Right atrium auricular region (tissue), 2 donors: ENCODE measurements around the gene ASB5. TPM values are rescaled to one million over a fixed set of nuclear protein-coding genes. Genes with fewer than 3 reads are reported as not detected.

ENCODE experiments used
- DNase-seq: peaks from one replicate; pipeline ENCODE4 v3.0.0-alpha.2; 2019; ENCODE audit warnings: low spot score
- H3K27ac ChIP-seq, 2 donors: fragments of 200-600 bp; sonication (generic); 1 replicate in 1 of 2; 2 replicates in 1 of 2; pipeline ENCODE4 v1.5.1; 2016 to 2019
- H3K27me3 ChIP-seq, 2 donors: fragments of 200-600 bp; sonication (generic); one replicate each; pipeline versions ENCODE4 v1.5.1 to v1.6.0; 2017 to 2019
- H3K36me3 ChIP-seq: fragments of 200-600 bp; sonication (generic); one replicate; pipeline ENCODE4 v1.5.1; 2016
- H3K4me1 ChIP-seq, 2 donors: fragments of 200-600 bp; sonication (generic); one replicate each; pipeline versions ENCODE4 v1.5.1 to v1.6.0; 2017 to 2019
- H3K4me3 ChIP-seq, 2 donors: fragments of 200-600 bp; sonication (generic); 1 replicate in 1 of 2; 2 replicates in 1 of 2; pipeline ENCODE4 v1.5.1; 2017 to 2019; ENCODE audit warnings: mild to moderate bottlenecking in 1 of 2, moderate library complexity in 1 of 2
- H3K9me3 ChIP-seq, 2 donors: fragments of 200-600 bp; sonication (generic); one replicate each; pipeline ENCODE4 v1.5.1; 2019
- total RNA-seq, 2 donors: library from RNA; depleted of rRNA; stranded (reverse); fragments of >200 nt; gene quantifications; one replicate each; pipeline ENCODE4 v1.1.0, GENCODE V29; 2016
- TF ChIP-seq, protein P1 (sequence below), 2 donors: fragments of 200-600 bp; sonication (generic); IDR thresholded peaks; one replicate each; pipeline ENCODE4 v1.5.1; 2019; ENCODE audit warnings: antibody characterized with exemption in 2 of 2

The ASB5 gene
- total RNA-seq, 2 donors from 2014 or later, result 0.90 to 3.7 TPM

DNA sequence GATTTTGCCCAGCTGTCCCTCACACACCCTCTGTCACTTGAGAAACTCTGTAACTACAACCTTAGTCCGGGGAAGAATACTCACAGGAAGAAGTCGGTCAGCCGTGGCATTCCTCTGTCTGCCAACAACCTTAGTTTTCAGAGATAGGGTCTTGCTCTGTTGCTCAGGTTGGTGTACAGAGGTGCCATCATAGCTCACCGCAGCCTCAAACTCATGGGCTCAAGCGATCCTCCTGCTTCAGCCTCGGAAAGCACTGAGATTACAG, 38.6 kb upstream of the ASB5 start:
- Histone ChIP-seq H3K27me3 (no peaks in the 10 kb centered on the region), H3K4me3 (no peak overlapping the region), H3K36me3 (no peaks in the 10 kb centered on the region), H3K4me1 (no peaks in the 10 kb centered on the region), H3K9me3 (no peaks in the 10 kb centered on the region), H3K27ac (no peak overlapping the region)
- DNase-seq, result no peak
- TF ChIP-seq, protein P1, sequence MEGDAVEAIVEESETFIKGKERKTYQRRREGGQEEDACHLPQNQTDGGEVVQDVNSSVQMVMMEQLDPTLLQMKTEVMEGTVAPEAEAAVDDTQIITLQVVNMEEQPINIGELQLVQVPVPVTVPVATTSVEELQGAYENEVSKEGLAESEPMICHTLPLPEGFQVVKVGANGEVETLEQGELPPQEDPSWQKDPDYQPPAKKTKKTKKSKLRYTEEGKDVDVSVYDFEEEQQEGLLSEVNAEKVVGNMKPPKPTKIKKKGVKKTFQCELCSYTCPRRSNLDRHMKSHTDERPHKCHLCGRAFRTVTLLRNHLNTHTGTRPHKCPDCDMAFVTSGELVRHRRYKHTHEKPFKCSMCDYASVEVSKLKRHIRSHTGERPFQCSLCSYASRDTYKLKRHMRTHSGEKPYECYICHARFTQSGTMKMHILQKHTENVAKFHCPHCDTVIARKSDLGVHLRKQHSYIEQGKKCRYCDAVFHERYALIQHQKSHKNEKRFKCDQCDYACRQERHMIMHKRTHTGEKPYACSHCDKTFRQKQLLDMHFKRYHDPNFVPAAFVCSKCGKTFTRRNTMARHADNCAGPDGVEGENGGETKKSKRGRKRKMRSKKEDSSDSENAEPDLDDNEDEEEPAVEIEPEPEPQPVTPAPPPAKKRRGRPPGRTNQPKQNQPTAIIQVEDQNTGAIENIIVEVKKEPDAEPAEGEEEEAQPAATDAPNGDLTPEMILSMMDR (IDR thresholded peaks at IDR 0.05), result no peak

DNA sequence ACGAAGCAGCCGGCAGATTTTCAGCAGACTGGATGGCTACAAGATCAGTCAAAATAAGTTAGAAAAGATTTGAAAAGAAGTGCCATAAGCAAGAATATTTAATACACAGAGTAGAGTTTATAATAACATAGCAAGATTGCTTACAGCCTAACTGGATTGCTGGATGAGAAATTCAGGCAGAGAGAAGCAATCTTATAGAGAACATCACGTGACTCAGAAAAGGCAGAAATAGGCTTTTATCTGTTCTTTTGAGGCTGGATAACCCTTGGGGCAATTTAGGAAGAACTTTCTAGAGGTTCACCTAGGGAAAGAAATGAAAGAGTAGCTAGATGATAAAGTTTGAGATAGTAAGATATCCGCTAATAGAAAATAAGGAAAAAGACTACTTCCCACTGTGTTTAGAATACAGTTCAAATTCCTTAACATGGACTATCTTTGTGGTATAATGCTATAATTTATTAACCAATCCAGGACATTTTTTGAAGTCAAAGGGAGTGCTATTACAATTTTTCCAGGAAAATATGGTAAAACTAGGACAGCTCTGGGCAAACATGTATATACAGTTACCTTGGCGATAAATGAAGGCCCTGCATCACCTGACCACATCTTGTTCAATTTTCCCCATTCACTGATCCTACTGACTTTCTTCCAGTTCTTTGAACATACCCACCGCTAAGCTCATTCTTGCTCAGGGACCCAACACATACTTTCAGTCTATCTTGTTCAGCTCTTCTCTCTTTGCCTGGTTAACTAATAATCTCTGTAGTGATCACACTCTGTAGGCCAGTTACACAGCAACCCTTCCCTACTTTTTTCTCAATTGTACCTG, 38.0 kb upstream of the ASB5 start:
- H3K27me3 ChIP-seq, result no peaks in the 10 kb centered on the region
- TF ChIP-seq, protein P1 (IDR thresholded peaks at IDR 0.05), result no peak
- H3K36me3 ChIP-seq, result no peaks in the 10 kb centered on the region
- no peaks in the 10 kb centered on the region for H3K4me1 ChIP-seq
- DNase-seq, result no peak
- H3K4me3 ChIP-seq, result no peak overlapping the region
- no peaks in the 10 kb centered on the region for H3K9me3 ChIP-seq
- H3K27ac ChIP-seq, result no peak overlapping the region

GRCh38 chr4:176303938-176304337, 34.9 kb upstream of the ASB5 start:
- H3K27me3 ChIP-seq, result no peaks in the 10 kb centered on the region
- no peaks in the 10 kb centered on the region for H3K4me1 ChIP-seq
- DNase-seq, result no peak

GRCh38 chr4:176302283-176303275, 33.6 kb upstream of the ASB5 start:
- no peak for DNase-seq
- H3K9me3 ChIP-seq, result no peaks in the 10 kb centered on the region
- TF ChIP-seq, protein P1 (IDR thresholded peaks at IDR 0.05), result no peak
- H3K27ac ChIP-seq, result no peak overlapping the region
- no peaks in the 10 kb centered on the region for H3K36me3 ChIP-seq
- no peaks in the 10 kb centered on the region for H3K27me3 ChIP-seq
- no peak overlapping the region for H3K4me3 ChIP-seq
- no peaks in the 10 kb centered on the region for H3K4me1 ChIP-seq

More at GRCh38 chr4:176303938-176304337, 34.9 kb upstream of the ASB5 start:
- Histone ChIP-seq H3K9me3 (no peaks in the 10 kb centered on the region), H3K4me3 (no peak overlapping the region), H3K27ac (no peak overlapping the region), H3K36me3 (no peaks in the 10 kb centered on the region)
- TF ChIP-seq, protein P1 (IDR thresholded peaks at IDR 0.05), result no peak

DNA sequence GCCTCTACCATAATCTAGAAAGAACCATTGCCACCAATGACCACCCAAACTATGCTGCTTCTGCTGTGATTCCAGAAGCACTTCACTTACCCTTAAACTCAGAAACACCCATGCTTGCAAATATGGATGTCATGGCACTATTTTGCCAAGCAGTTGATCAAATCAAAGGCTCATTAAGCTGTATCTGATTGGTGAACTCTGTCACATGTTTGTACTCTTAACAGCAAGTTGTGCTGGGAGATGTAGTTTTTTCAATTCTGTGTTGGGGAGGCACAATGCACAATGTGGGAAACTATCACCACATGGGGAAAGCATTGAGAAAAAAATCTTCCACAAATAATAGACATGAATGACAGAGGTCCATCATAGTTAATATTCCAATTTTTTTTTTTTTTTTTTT, 31.5 kb upstream of the ASB5 start:
- TF ChIP-seq, protein P1 (IDR thresholded peaks at IDR 0.05), result no peak
- H3K36me3 ChIP-seq, result no peaks in the 10 kb centered on the region
- H3K9me3 ChIP-seq, result no peaks in the 10 kb centered on the region
- no peak for DNase-seq
- H3K27me3 ChIP-seq, result no peaks in the 10 kb centered on the region
- no peak overlapping the region for H3K4me3 ChIP-seq
- no peaks in the 10 kb centered on the region for H3K4me1 ChIP-seq
- no peak overlapping the region for H3K27ac ChIP-seq
